ENCODE results near the gene MTCL3.

The MTCL3 gene

GRCh38 chr6:127484212-127484863, 34.8 kb downstream of the MTCL3 start:
- H3K36me3 ChIP-seq (ENCODE audit: insufficient read depth, low read depth, low read length), result peaks cover 31% of the 10 kb centered on the region; the same call in 1 of the 2 replicates
- H3K4me3 ChIP-seq (ENCODE audit: low read length), result peak overlapping the region; percentile 56; the same call in 1 of the 2 replicates
- H3K27ac ChIP-seq (ENCODE audit: low read length), result peak overlapping the region; percentile 99
- peak overlapping the region; percentile 68 for H3K9ac ChIP-seq (ENCODE audit: low read depth, low read length)
- H3K4me1 ChIP-seq (ENCODE audit: insufficient read depth, low read length), result peaks cover 70% of the 10 kb centered on the region
- H3K27me3 ChIP-seq (ENCODE audit: insufficient read depth, low read length), result no peaks in the 10 kb centered on the region
- no peaks in the 10 kb centered on the region for H3K9me3 ChIP-seq (ENCODE audit: insufficient read depth, low read depth, low read length)

DNA sequence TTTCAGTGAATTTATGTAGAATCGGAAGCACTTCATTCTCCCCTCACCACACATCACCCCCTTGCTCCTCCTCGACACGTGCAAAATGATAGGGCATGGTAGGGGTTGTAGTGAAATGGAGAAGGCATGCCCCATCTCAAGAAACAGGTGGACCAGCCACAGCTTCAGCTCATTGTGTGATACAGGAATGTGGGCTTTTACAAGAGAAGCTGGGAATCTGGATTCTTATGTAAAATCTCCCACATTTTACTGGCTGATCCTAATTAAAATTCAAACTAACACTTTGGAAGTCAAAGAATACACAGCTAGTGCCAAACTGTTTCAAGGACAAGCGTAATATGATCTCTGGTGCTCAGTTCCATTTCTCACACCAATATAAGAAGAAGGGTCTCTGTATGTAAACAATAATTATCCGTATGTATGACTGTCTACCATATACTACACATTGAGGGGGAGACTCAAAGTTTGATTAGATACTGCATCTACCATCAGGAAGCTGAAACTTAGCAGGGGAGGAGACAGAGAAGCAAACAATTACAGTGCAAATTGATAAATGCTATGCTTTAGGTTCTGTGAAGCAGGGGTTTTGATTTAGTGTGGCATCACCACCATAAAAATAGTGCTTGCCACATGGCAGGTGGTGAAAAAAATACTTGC, 35.6 kb downstream of the MTCL3 start:
- Histone ChIP-seq H3K36me3 (ENCODE audit: insufficient read depth, low read depth, low read length) (peaks cover 34% of the 10 kb centered on the region; the same call in 1 of the 2 replicates), H3K4me3 (ENCODE audit: low read length) (peak overlapping the region; percentile 56), H3K9me3 (ENCODE audit: insufficient read depth, low read depth, low read length) (no peaks in the 10 kb centered on the region), H3K9ac (ENCODE audit: low read depth, low read length) (peak overlapping the region; percentile 81), H3K4me1 (ENCODE audit: insufficient read depth, low read length) (peaks cover 70% of the 10 kb centered on the region), H3K27me3 (ENCODE audit: insufficient read depth, low read length) (no peaks in the 10 kb centered on the region), H3K27ac (ENCODE audit: low read length) (peak overlapping the region; percentile 99)

- peaks cover 59% of the 10 kb centered on the region for H3K4me1 ChIP-seq (ENCODE audit: insufficient read depth, low read length)
Measured at GRCh38 chr6:127482325-127482724, 36.8 kb downstream of the MTCL3 start.

DNA sequence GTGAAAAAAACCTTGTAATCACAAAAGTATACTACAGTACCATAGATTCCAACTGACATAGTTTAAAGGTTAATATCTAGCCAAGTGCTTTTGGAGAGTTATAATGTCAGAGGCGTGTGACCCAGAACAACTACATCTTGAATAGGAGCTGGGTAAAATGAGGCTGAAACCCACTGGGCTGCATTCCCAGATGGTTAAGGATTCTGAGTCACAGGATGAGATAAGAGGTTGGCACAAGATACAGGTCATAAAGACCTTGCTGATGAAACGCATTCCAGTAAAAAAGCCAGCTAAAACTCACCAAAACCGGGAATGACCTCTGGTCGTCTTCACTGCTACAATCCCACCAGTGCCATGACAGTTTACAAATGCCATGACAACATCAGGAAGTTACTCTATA, 37.5 kb downstream of the MTCL3 start:
- H3K27ac ChIP-seq (ENCODE audit: low read length), result peak overlapping the region; percentile 87
- peaks cover 52% of the 10 kb centered on the region for H3K36me3 ChIP-seq (ENCODE audit: insufficient read depth, low read depth, low read length)
- no peaks in the 10 kb centered on the region for H3K27me3 ChIP-seq (ENCODE audit: insufficient read depth, low read length)
- peaks cover 54% of the 10 kb centered on the region for H3K4me1 ChIP-seq (ENCODE audit: insufficient read depth, low read length)
- H3K4me3 ChIP-seq (ENCODE audit: low read length), result no peak overlapping the region
- peak overlapping the region; percentile 81; the same call in 1 of the 2 replicates for H3K9ac ChIP-seq (ENCODE audit: low read depth, low read length)
- H3K9me3 ChIP-seq (ENCODE audit: insufficient read depth, low read depth, low read length), result no peaks in the 10 kb centered on the region

More at GRCh38 chr6:127482325-127482724, 36.8 kb downstream of the MTCL3 start:
- Histone ChIP-seq H3K9ac (ENCODE audit: low read depth, low read length) (peak overlapping the region; percentile 81; the same call in 1 of the 2 replicates), H3K27me3 (ENCODE audit: insufficient read depth, low read length) (no peaks in the 10 kb centered on the region), H3K9me3 (ENCODE audit: insufficient read depth, low read depth, low read length) (no peaks in the 10 kb centered on the region), H3K4me3 (ENCODE audit: low read length) (0 out of 2 replicates have a peak overlapping the region, but pooled peaks have one; percentile 22), H3K36me3 (ENCODE audit: insufficient read depth, low read depth, low read length) (peaks cover 46% of the 10 kb centered on the region), H3K27ac (ENCODE audit: low read length) (peak overlapping the region; percentile 87)

- peaks cover 57% of the 10 kb centered on the region for H3K36me3 ChIP-seq (ENCODE audit: insufficient read depth, low read depth, low read length)
- peak overlapping the region; percentile 48 for H3K27ac ChIP-seq (ENCODE audit: low read length)
- no peaks in the 10 kb centered on the region for H3K9me3 ChIP-seq (ENCODE audit: insufficient read depth, low read depth, low read length)
- no peak overlapping the region; the same call in 1 of the 2 replicates for H3K9ac ChIP-seq (ENCODE audit: low read depth, low read length)
- peaks cover 51% of the 10 kb centered on the region for H3K4me1 ChIP-seq (ENCODE audit: insufficient read depth, low read length)
- no peak overlapping the region for H3K4me3 ChIP-seq (ENCODE audit: low read length)
- H3K27me3 ChIP-seq (ENCODE audit: insufficient read depth, low read length), result no peaks in the 10 kb centered on the region
Measured at GRCh38 chr6:127481111-127481510, 38.0 kb downstream of the MTCL3 start.

- no peak overlapping the region for H3K4me3 ChIP-seq (ENCODE audit: low read length)
- peaks cover 18% of the 10 kb centered on the region; the same call in 1 of the 2 replicates for H3K4me1 ChIP-seq (ENCODE audit: insufficient read depth, low read length)
- no peaks in the 10 kb centered on the region for H3K9me3 ChIP-seq (ENCODE audit: insufficient read depth, low read depth, low read length)
- no peak overlapping the region for H3K27ac ChIP-seq (ENCODE audit: low read length)
- H3K27me3 ChIP-seq (ENCODE audit: insufficient read depth, low read length), result no peaks in the 10 kb centered on the region
- H3K36me3 ChIP-seq (ENCODE audit: insufficient read depth, low read depth, low read length), result peaks cover 84% of the 10 kb centered on the region
- no peak overlapping the region for H3K9ac ChIP-seq (ENCODE audit: low read depth, low read length)
Measured at GRCh38 chr6:127477658-127478057, 41.5 kb downstream of the MTCL3 start.

DNA sequence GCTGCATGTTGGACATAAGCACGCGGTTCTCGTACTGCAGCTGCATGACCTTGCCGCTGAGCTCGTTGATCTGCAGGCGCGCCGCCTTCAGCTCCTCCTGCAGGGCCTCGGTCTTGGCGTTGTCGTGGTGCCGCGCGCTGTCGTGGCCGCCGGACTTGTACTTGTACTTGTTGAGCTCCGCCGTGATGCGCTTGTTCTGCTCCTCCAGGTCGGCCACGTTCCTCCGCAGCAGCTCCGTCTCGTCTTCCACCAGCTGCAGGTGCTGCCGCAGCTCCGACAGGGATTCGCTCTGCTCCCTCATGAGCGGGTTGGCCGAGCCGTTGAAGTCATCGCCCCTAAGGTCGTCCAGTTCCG, 43.3 kb downstream of the MTCL3 start:
- Histone ChIP-seq H3K4me3 (ENCODE audit: low read length) (no peak overlapping the region), H3K9me3 (ENCODE audit: insufficient read depth, low read depth, low read length) (no peaks in the 10 kb centered on the region), H3K36me3 (ENCODE audit: insufficient read depth, low read depth, low read length) (peaks cover 86% of the 10 kb centered on the region), H3K4me1 (ENCODE audit: insufficient read depth, low read length) (peaks cover under 1% of the 10 kb centered on the region; the same call in 1 of the 2 replicates), H3K27me3 (ENCODE audit: insufficient read depth, low read length) (no peaks in the 10 kb centered on the region), H3K9ac (ENCODE audit: low read depth, low read length) (no peak overlapping the region), H3K27ac (ENCODE audit: low read length) (no peak overlapping the region)

DNA sequence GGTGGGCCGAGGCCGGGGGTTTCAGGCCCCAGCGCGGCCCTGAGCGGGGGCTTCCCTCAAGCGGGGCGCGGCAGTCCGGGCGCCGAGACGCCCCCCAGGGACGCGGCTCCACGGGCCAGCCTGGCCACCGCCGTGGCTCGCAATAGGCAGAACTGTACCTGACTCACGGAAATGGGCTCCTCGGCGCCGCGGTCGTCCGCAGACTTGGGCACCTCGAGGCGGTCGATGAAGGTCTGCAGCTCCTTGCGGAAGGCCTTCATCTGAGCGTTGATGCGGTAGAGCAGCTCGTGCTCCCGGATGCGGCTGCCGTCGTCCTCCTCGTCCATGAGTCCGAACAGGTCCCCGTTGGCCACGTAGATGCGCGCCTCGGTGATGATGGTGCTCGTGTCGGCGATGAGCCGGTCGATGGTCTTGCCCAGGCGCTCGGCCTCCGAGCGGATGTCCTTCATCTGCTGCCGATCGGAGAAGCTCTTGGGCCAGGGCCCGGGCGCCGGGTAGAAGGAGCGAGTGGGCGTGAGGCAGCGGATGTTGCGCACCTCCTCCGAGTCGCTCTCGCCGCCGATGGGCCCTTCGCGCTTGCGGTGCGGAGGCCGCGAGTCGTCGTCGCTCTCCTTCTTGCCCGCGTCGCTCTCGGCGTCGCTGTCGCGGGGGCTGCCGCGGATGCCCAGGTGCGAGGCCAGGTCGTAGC, 43.9 kb downstream of the MTCL3 start:
- no peaks in the 10 kb centered on the region for H3K27me3 ChIP-seq (ENCODE audit: insufficient read depth, low read length)
- no peaks in the 10 kb centered on the region for H3K4me1 ChIP-seq (ENCODE audit: insufficient read depth, low read length)
- H3K4me3 ChIP-seq (ENCODE audit: low read length), result no peak overlapping the region
- no peak overlapping the region for H3K27ac ChIP-seq (ENCODE audit: low read length)
- H3K9ac ChIP-seq (ENCODE audit: low read depth, low read length), result no peak overlapping the region
- H3K36me3 ChIP-seq (ENCODE audit: insufficient read depth, low read depth, low read length), result peaks cover 86% of the 10 kb centered on the region
- no peaks in the 10 kb centered on the region for H3K9me3 ChIP-seq (ENCODE audit: insufficient read depth, low read depth, low read length)

GRCh38 chr6:127471379-127472255, 47.5 kb downstream of the MTCL3 start:
- Histone ChIP-seq H3K4me1 (ENCODE audit: insufficient read depth, low read length) (no peaks in the 10 kb centered on the region), H3K9me3 (ENCODE audit: insufficient read depth, low read depth, low read length) (no peaks in the 10 kb centered on the region), H3K9ac (ENCODE audit: low read depth, low read length) (no peak overlapping the region), H3K36me3 (ENCODE audit: insufficient read depth, low read depth, low read length) (peaks cover 63% of the 10 kb centered on the region), H3K4me3 (ENCODE audit: low read length) (no peak overlapping the region), H3K27ac (ENCODE audit: low read length) (no peak overlapping the region), H3K27me3 (ENCODE audit: insufficient read depth, low read length) (no peaks in the 10 kb centered on the region)

- no peak overlapping the region for H3K27ac ChIP-seq (ENCODE audit: low read length)
- no peaks in the 10 kb centered on the region for H3K9me3 ChIP-seq (ENCODE audit: insufficient read depth, low read depth, low read length)
Measured at GRCh38 chr6:127468936-127469335, 50.2 kb downstream of the MTCL3 start.

GRCh38 chr6:127466416-127466815, 52.7 kb downstream of the MTCL3 start:
- H3K9me3 ChIP-seq (ENCODE audit: insufficient read depth, low read depth, low read length), result no peaks in the 10 kb centered on the region
- peaks cover 23% of the 10 kb centered on the region; the same call in 1 of the 2 replicates for H3K36me3 ChIP-seq (ENCODE audit: insufficient read depth, low read depth, low read length)
- H3K9ac ChIP-seq (ENCODE audit: low read depth, low read length), result no peak overlapping the region
- no peaks in the 10 kb centered on the region; the same call in 1 of the 2 replicates for H3K4me1 ChIP-seq (ENCODE audit: insufficient read depth, low read length)
- no peak overlapping the region for H3K27ac ChIP-seq (ENCODE audit: low read length)
- H3K27me3 ChIP-seq (ENCODE audit: insufficient read depth, low read length), result no peaks in the 10 kb centered on the region
- no peak overlapping the region for H3K4me3 ChIP-seq (ENCODE audit: low read length)

More at GRCh38 chr6:127468936-127469335, 50.2 kb downstream of the MTCL3 start:
- H3K4me1 ChIP-seq (ENCODE audit: insufficient read depth, low read length), result no peaks in the 10 kb centered on the region; the same call in 1 of the 2 replicates
- H3K27me3 ChIP-seq (ENCODE audit: insufficient read depth, low read length), result no peaks in the 10 kb centered on the region
- no peak overlapping the region for H3K4me3 ChIP-seq (ENCODE audit: low read length)
- H3K36me3 ChIP-seq (ENCODE audit: insufficient read depth, low read depth, low read length), result peaks cover 48% of the 10 kb centered on the region
- H3K9ac ChIP-seq (ENCODE audit: low read depth, low read length), result no peak overlapping the region

Data from iPS-20b (cell line).